Ascending aorta (tissue), 2 donors: ENCODE measurements around the gene MXRA7. TPM values are rescaled to one million over a fixed set of nuclear protein-coding genes. Genes with fewer than 3 reads are reported as not detected.

Source experiments
- DNase-seq, 2 donors: peaks; one replicate each; pipeline ENCODE4 v3.0.0-alpha.2; 2019; ENCODE audit warnings: low spot score in 2 of 2
- H3K27ac ChIP-seq, 2 donors: fragments of 200-600 bp; sonication (generic); one replicate each; pipeline ENCODE4 v1.5.1; 2016 to 2017; ENCODE audit warnings: mild to moderate bottlenecking in 1 of 2
- H3K27me3 ChIP-seq: fragments of 200-600 bp; sonication (generic); one replicate; pipeline ENCODE4 v1.5.1; 2017
- H3K36me3 ChIP-seq, 2 donors: fragments of 200-600 bp; sonication (generic); one replicate each; pipeline ENCODE4 v1.5.1; 2016
- H3K4me1 ChIP-seq, 2 donors: fragments of 200-600 bp; sonication (generic); one replicate each; pipeline ENCODE4 v1.5.1; 2016 to 2017; ENCODE audit warnings: mild to moderate bottlenecking in 1 of 2
- H3K4me3 ChIP-seq, 2 donors: fragments of 200-600 bp; sonication (generic); one replicate each; pipeline ENCODE4 v1.5.1; 2016 to 2017; ENCODE audit warnings: mild to moderate bottlenecking in 1 of 2
- H3K9me3 ChIP-seq, 2 donors: fragments of 200-600 bp; sonication (generic); one replicate each; pipeline ENCODE4 v1.5.1; 2016
- intact Hi-C: fragments of 100-400 bp; cut with DNase I; formaldehyde crosslinking; loops from one replicate; pipeline ENCODE4 v1.15.1; 2023
- total RNA-seq: library from RNA; depleted of rRNA; stranded (reverse); fragments of >200 nt; gene quantifications from one replicate; pipeline ENCODE4 v1.1.0, GENCODE V29; 2016
- TF ChIP-seq, protein P1 (sequence below), 3 experiments: fragments of 200-600 bp in 2 of 3; fragments of 450-650 bp in 1 of 3; sonication (generic) in 2 of 3; IDR thresholded peaks; one replicate each; pipeline ENCODE4 v1.5.1; 2016 to 2019; ENCODE audit warnings: antibody characterized with exemption in 3 of 3, mild to moderate bottlenecking in 1 of 3, moderate library complexity in 1 of 3

MXRA7 gene
- total RNA-seq, 1 donor from 2014 or later, result 122 TPM

DNA sequence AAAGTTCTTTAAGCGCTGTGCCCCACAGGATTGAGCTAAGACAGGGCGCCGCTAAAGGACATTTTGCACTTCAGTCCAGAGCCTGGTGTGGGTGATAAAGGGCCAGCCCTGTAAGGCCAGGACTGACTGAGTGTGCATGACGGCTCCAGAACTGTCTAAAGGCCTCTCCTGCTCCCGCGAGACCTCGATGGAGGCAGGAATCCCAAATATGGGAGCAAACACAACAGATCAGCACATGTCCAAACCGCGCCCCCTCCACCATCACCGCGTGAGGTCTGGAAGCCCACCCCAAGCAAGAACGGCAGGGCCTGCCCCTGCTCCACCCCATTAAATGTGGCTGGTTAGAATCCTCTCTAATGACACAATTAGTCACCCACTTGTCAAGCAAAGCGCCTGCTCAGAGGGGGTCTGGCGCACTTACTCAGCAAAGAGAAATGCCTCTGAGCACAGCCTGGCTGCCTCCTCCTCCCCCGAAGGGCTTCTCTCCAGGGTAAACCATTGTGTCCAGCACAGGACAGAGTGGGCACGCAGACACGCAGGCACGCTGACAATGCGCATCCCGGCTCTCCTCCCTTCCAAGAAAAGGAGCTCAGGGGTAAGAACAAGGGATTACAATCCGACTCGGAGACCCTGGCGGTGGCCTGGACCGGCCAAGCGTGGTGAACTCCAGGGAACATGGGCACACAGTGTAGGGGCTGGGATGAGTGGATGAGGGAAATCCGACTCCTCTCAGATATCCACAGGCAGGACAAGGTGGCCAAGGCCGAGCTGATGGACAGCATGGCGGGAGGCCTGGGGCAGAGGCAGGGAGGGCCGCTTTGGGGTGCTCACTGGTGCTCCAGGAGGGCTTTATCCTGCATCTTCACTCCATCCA lies 1.5 kb downstream of the MXRA7 start:
- Histone ChIP-seq H3K4me3 (peak overlapping the region; percentile 85 to 96), H3K4me1 (peaks cover 4 to 36% of the 10 kb centered on the region in 2 donors), H3K36me3 (peaks cover 5 to 17% of the 10 kb centered on the region in 2 donors), H3K27me3 (no peaks in the 10 kb centered on the region), H3K9me3 (no peaks in the 10 kb centered on the region), H3K27ac (peak overlapping the region; percentile 96 to 97)
- DNase-seq, result peak; percentile 88 to 98
- TF ChIP-seq, protein P1, sequence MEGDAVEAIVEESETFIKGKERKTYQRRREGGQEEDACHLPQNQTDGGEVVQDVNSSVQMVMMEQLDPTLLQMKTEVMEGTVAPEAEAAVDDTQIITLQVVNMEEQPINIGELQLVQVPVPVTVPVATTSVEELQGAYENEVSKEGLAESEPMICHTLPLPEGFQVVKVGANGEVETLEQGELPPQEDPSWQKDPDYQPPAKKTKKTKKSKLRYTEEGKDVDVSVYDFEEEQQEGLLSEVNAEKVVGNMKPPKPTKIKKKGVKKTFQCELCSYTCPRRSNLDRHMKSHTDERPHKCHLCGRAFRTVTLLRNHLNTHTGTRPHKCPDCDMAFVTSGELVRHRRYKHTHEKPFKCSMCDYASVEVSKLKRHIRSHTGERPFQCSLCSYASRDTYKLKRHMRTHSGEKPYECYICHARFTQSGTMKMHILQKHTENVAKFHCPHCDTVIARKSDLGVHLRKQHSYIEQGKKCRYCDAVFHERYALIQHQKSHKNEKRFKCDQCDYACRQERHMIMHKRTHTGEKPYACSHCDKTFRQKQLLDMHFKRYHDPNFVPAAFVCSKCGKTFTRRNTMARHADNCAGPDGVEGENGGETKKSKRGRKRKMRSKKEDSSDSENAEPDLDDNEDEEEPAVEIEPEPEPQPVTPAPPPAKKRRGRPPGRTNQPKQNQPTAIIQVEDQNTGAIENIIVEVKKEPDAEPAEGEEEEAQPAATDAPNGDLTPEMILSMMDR (IDR thresholded peaks at IDR 0.05), result no peak
- intact Hi-C loops, result loop anchor here (1.0 kb wide), 1 partner anchor 9 kb away; no protein-coding TSS in a partner anchor

DNA sequence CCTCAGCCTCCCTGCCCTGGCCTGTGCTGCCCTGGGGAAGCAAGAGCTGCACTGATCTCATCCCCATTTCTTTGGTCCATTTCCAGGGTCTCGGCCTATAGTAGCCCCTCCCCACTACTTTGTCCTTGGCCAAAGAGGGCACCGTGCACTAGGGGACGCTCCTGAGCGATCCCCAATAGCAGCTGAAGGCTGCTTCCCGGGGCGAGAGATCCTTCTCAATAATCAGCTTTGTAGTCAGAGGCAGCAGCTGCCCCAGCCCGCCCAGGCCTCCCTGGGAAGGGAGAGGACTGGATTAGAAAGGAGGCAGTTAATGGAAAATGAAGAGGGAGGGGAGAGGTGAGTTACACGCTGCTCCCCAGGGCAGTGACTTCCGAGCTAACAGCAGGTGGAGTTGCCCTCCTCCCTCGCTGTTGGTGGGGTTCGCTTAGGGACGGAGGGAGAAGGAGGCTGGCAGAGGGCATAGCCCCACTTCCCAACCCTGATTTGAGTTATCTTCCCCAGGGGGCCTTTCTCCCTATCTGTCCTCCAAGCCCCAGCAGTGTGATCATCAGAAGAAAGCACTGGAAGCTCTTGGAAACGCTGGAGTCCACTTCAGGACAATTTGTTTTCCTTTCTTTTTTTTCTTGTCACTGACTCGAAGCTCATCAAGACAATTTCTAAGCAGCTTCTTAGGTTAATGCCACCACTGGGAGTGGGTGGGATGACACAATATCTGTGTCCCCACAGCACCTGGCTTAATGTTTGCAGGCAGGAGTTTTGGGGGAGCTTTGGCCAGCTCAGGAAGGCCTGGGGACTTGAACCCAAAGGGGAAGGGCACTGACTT lies 2.6 kb downstream of the MXRA7 start:
- TF ChIP-seq, protein P1 (IDR thresholded peaks at IDR 0.05), result peak in 2 of 3 experiments; percentile 5 to 42
- Histone ChIP-seq H3K4me1 (peaks cover 4 to 36% of the 10 kb centered on the region in 2 donors), H3K36me3 (peaks cover 0 to 6% of the 10 kb centered on the region in 2 donors), H3K4me3 (peak overlapping the region; percentile 44 to 85), H3K27me3 (no peaks in the 10 kb centered on the region), H3K27ac (peak overlapping the region; percentile 96 to 97), H3K9me3 (no peaks in the 10 kb centered on the region)
- intact Hi-C loops, result no loop called here
- no peak for DNase-seq

DNA sequence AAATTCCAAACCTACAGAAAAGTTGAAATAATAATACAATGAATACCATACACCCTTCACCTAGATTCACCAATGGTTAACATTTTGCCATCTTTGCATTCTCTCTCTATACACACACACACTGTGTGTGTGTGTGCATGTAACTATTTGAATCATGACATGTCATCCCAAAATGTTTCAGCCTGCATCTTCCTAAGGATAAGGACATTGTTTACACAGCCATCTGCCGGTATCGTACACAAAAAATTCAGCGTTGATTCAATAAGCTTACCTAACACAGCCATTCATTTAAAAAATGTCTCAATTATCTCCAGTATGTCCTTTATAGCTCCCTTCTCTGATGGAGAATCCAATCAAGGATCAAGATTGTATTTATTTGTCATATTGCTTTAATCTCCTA lies 3.9 kb downstream of the MXRA7 start:
- Histone ChIP-seq H3K4me3 (no peak overlapping the region), H3K36me3 (no peaks in the 10 kb centered on the region), H3K9me3 (no peaks in the 10 kb centered on the region), H3K27ac (peak overlapping the region; percentile 49 to 96), H3K27me3 (no peaks in the 10 kb centered on the region), H3K4me1 (peaks cover 4 to 35% of the 10 kb centered on the region in 2 donors)
- intact Hi-C loops, result no loop called here
- DNase-seq, result no peak
- TF ChIP-seq, protein P1 (IDR thresholded peaks at IDR 0.05), result no peak

DNA sequence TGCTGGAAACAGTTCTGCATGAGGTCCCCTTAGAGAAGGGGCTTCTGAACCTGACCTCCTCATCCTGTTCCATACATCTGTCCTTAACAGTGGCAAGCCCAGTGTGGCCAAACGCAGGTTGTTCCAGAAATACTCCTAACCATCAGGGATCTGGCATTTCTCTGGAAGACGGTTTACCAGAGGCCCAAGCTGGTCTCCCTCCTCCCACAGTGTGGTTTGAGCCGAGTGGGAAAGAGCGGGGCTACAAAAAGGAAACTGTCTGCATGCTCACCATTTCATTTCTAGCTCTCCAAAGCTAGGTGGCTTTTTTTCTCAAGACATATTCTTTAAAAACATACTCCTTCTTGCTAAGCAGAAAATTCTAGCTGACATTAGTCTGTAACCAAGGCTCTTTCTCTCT lies 6.0 kb downstream of the MXRA7 start:
- peak overlapping the region; percentile 40 to 53 for H3K27ac ChIP-seq
- intact Hi-C loops, result no loop called here
- peaks cover 9 to 42% of the 10 kb centered on the region in 2 donors for H3K4me1 ChIP-seq
- DNase-seq, result no peak
- TF ChIP-seq, protein P1 (IDR thresholded peaks at IDR 0.05), result no peak
- no peaks in the 10 kb centered on the region for H3K27me3 ChIP-seq
- H3K9me3 ChIP-seq, result no peaks in the 10 kb centered on the region
- no peaks in the 10 kb centered on the region for H3K36me3 ChIP-seq
- no peak overlapping the region for H3K4me3 ChIP-seq

DNA sequence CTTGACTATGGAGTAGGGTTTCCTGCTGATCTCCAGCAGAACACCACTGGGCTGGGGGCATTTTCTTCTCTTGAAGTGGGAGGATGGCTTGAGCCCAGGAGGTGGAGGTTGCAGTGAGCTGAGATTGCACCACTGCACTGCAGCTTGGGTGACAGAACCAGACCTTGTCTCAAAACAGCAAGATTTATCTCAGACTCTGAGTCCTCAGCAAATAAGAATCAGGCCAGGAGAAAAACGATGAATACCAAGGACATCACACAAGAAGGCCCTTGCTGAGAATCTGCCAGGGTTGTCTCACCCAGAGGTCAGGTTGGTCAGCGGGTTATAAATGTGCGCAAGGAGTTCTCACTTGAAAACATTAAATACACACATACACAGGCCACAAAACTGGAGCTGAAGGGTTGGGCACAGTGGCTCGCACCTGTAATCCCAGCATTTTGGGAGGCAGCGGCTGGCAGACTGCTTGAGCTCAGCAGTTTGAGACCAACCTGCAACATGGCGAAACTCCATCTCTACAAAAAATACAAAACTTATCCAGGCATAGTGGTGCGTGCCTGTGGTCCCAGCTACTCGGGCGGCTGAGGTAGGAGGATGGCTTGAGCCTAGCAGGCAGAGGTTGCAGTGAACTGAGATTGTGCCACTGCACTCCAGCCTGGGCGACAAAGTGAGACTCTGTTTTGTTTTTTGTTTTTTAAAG lies 7.7 kb downstream of the MXRA7 start:
- TF ChIP-seq, protein P1 (IDR thresholded peaks at IDR 0.05), result no peak
- H3K9me3 ChIP-seq, result no peaks in the 10 kb centered on the region
- intact Hi-C loops, result no loop called here
- no peaks in the 10 kb centered on the region for H3K36me3 ChIP-seq
- H3K27ac ChIP-seq, result peak overlapping the region; percentile 90 to 93
- peaks cover 15 to 50% of the 10 kb centered on the region in 2 donors for H3K4me1 ChIP-seq
- DNase-seq, result no peak
- no peak overlapping the region for H3K4me3 ChIP-seq
- no peaks in the 10 kb centered on the region for H3K27me3 ChIP-seq
